HCEC 1CT (cell line): ENCODE measurements around the gene TTLL6.
"Not testable (repeated sequence)": the region's sequence is repeated elsewhere in the genome, so short reads cannot be mapped to it uniquely, and the experiment has no call there.

Experiments
- DNase-seq: peaks from one replicate; pipeline ENCODE4 v3.0.0-alpha.2; 2017

TTLL6 gene

GRCh38 chr17:48721009-48721402 lies 96.0 kb downstream of the TTLL6 start:
- no peak for DNase-seq

GRCh38 chr17:48720266-48721008 lies 96.6 kb downstream of the TTLL6 start:
- DNase-seq: no peak

DNA sequence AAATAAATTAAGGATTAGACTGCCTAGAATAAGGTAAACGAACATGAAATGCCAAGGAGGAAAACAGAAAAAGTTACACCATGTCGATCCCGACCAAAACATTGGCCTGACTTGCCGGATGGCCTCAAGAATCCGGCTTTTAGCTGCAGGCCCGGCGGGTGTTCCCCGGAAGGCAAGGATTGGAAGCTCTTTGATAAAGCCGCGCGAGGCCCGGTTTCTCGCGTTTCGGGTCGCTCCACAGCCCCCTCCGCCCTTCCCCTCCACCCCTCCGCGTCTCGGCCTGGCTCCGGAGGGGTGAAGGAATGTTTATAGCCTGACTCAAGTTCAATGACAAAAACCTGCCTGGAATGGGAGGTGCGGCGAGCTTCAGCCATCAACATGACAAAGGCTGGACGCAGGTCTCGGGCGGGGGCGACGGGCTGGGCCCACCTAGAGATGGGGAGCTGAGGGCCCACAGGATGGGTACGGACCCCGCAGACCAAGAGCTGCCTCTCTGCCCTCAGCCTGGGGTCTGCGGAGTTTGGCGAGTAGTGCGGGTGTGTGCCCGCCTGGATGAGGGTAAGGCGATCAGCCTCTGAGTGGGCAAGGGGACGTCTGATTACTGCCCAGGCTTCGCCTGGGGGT lies 97.3 kb downstream of the TTLL6 start:
- DNase-seq: no peak

DNA sequence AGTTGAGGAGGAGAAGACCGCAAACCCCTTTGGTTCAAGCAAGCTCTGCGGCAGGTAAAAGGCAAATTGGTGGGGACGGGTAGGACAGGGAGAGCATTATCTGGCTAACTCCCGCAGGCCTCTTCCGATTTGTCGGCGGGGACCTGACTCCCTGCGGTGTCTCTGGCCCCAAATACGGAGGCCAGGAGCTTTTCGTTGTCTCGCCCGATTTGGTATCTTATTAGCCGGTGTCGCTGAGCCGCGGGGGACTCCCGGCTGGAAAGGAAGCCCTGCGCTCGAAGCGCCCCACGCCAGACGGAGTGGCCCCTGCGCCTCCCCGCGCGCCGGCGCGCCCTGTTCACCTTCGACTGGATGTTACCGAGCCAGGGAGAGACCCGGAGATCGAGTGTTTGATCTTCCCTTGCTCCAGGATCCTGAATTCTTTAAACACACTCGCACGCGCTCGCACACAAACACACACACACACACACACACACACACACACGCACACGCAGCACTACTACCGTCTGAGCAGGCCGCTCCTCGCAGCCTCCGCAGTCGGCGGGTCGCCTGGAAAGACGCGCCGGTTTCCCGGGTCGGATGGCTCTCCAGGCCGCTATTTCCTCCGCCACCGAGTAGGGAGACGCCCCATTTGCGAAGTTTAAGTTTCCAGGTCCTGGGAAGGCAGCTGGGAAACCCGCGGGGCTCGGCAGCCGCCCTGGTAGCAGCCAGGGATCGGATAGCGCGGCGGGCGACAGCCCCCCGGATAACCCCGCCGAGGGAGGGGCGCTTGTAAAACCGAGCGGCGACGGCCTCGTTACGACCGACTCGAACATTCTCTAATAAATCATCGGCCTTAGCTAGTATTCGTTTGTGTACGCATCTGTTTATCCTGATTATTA lies 98.0 kb downstream of the TTLL6 start:
- no peak for DNase-seq

- no peak for DNase-seq
These were observed 98.7 kb downstream of the TTLL6 start for GRCh38 chr17:48718227-48718760.

GRCh38 chr17:48717367-48718226 lies 99.4 kb downstream of the TTLL6 start:
- no peak for DNase-seq

GRCh38 chr17:48716549-48716948 lies 100.5 kb downstream of the TTLL6 start:
- DNase-seq: not testable (repeated sequence)

DNA sequence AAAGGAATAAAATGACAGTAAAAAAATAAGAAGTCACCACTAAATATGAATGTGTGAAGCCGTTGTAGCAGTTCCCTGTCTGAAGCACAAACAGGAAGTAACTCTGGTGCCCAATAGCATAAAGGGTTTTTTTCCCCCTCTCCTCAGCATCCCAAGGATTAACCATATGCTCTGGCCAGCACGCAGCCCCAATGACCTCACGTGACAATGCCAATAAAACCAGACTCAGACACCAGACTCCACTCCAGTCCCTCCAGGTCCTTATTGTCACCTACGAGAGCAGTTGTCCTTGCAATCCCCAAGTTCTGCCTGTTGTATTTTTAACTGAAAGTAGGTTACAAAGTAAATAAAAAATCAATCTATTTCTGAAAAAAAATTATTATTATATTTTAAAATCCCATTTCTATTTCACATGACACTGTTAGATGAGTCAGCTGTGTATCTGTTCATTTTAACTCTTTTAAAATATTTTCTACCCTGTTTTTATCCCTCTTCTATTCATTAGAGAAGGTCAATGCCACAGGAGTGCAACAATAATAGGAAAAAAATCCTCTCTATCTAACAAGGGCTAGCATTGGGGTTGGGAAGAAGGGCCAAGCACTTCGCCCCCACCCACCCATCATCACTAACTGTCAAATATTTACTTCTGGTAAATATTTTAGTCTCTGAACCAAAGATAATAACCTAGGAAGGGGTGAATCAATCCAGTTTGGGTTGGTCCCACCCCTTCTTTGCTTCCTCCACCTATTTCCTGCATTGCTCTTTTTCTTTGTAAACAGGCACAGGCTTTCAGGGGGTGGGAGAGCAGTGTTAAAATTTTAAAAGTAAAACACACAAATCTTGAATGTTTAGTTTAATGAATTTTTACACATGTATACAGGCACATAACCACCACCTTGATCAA lies 101.3 kb downstream of the TTLL6 start:
- DNase-seq: no peak
